ENCODE results near the gene SLX9. TPM values are rescaled to one million over a fixed set of nuclear protein-coding genes. Genes with fewer than 3 reads are reported as not detected.

Gene SLX9
- total RNA-seq, 4 donors from 2014 or later: 20.8 to 59.3 (median 27.6) TPM

DNA sequence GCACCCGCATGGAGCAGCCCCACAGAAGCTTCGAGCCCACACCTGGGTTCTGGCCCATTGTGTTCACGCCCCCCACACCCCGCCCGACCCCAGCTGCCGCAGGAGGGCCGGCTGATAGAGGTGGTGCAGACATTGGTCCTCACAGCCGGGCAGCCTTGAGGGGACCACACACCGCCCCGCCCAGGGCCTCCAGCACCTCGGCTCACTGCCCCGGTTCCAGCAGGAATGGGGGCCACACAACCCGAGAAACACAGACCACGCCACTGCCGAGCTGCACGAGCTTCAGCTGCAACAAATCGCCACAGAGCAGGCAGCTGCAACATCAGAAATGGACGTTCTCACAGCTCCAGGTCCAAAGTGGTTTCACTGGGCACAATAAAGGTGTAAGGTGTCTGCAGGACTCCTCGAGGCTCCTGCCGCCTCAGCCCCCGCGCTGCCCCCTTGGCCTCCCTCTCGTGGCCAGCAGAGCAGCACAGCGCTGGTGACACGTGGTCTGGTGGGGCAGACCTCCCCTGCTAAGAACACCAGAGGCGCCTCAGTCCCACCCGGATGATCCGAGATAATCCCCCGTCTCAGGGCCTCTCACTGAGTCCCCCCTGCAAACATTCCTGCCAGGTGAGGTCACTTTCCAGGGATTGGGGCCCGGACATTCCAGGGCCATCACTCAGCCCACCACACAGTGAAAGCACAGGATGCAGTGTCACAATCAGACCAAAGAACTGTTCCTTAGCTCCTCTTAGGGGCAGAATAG is 72.3 kb downstream of the SLX9 start:
- WGBS: 50% methylated on average over 13 of the region's 30 CpGs
- Histone ChIP-seq H3K4me3 (no peak overlapping the region), H3K27ac (replicated peaks in 1 of 4) (peak overlapping the region in 2 of 4 donors; percentile 6 to 16), H3K36me3 (no peaks in the 10 kb centered on the region), H3K27me3 (no peaks in the 10 kb centered on the region), H3K4me1 (peaks cover 17 to 34% (median 30%) of the 10 kb centered on the region in 4 donors), H3K9me3 (no peaks in the 10 kb centered on the region)
- intact Hi-C loops (cut with DNase I): no loop called here
- DNase-seq (ENCODE audit: extremely low spot score): no peak
- no peak for TF ChIP-seq POLR2A (IDR thresholded peaks at IDR 0.05; ENCODE audit: low read depth)
- TF ChIP-seq POLR2AphosphoS5 (IDR thresholded peaks at IDR 0.05): peak; percentile 19 to 69
- no peak for TF ChIP-seq EP300 (IDR thresholded peaks at IDR 0.05)
- TF ChIP-seq, protein P1, sequence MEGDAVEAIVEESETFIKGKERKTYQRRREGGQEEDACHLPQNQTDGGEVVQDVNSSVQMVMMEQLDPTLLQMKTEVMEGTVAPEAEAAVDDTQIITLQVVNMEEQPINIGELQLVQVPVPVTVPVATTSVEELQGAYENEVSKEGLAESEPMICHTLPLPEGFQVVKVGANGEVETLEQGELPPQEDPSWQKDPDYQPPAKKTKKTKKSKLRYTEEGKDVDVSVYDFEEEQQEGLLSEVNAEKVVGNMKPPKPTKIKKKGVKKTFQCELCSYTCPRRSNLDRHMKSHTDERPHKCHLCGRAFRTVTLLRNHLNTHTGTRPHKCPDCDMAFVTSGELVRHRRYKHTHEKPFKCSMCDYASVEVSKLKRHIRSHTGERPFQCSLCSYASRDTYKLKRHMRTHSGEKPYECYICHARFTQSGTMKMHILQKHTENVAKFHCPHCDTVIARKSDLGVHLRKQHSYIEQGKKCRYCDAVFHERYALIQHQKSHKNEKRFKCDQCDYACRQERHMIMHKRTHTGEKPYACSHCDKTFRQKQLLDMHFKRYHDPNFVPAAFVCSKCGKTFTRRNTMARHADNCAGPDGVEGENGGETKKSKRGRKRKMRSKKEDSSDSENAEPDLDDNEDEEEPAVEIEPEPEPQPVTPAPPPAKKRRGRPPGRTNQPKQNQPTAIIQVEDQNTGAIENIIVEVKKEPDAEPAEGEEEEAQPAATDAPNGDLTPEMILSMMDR (IDR thresholded peaks at IDR 0.05): no peak

DNA sequence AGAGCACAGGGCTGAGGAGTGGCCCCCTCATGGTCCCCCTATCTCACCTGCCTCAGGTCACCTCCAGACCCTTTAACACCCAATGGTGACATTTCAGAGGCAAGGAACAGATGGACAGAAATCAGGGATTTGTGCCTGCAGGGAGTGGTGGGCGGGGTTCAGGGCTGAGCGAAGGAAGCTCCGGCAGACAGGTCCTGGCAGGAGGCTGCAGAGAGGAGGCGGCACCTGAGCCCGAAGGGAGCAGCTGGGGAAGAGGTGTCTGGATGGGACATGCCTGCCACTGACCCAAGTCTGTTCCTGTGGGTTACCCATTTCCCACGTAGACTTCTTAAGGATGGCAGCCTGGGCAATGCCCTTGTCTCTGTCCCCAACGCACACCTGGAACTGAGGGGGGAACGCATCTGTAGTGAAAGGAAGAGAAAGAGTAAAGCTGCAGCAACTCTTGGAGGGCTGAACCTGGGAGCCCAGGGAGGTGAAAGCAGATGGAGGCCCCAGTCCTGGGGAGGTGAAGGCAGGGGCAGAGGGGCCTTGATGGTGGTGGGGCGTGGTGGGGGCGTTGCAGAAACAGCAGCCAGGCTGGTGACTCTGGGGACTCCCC is 72.9 kb downstream of the SLX9 start:
- intact Hi-C loops (cut with DNase I): no loop called here

DNA sequence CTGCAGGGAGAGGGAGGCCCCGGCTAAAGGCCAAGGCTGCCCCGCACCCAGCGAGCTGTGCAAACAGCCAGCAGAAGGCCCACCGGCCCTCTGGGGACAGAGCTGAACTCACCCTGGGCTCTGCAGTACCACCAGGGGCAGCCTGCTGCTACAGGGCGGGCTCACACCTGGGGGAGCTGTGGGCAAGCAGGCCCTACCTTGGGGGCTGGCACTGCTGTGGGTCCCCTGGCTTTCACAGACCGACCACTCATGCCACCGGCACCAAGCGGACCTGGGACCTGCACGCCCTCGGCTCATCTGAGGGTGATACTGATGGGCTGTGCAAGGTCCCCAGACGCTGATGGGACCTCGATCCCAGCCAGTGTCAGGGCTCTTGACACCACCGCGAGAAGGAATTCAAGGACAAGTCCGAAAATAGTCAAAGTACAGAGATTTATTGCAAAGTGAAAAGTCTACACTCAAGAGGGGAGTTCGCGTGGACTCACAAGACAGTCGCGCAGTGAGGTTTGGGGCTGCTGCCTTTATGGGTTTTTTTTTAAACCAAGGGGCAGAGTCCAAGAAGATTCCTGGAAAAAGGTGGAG is 73.5 kb downstream of the SLX9 start:
- intact Hi-C loops (cut with DNase I): no loop called here

More for the DNA sequence above, 72.9 kb downstream of the SLX9 start:
- no peak for DNase-seq (ENCODE audit: extremely low spot score)
- no peak overlapping the region for H3K4me3 ChIP-seq
- no peaks in the 10 kb centered on the region for H3K9me3 ChIP-seq
- no peaks in the 10 kb centered on the region for H3K36me3 ChIP-seq
- no peaks in the 10 kb centered on the region for H3K27me3 ChIP-seq
- TF ChIP-seq EP300 (IDR thresholded peaks at IDR 0.05): no peak
- TF ChIP-seq POLR2AphosphoS5 (IDR thresholded peaks at IDR 0.05): no peak
- TF ChIP-seq, protein P1 (IDR thresholded peaks at IDR 0.05): no peak
- no peak for TF ChIP-seq POLR2A (IDR thresholded peaks at IDR 0.05; ENCODE audit: low read depth)
- H3K4me1 ChIP-seq: peaks cover 19 to 41% (median 35%) of the 10 kb centered on the region in 4 donors
- H3K27ac ChIP-seq (replicated peaks in 1 of 4): peak overlapping the region in 3 of 4 donors; percentile 16 to 25 (median 20)
- WGBS: 80% methylated on average over 10 of the region's 10 CpGs

DNA sequence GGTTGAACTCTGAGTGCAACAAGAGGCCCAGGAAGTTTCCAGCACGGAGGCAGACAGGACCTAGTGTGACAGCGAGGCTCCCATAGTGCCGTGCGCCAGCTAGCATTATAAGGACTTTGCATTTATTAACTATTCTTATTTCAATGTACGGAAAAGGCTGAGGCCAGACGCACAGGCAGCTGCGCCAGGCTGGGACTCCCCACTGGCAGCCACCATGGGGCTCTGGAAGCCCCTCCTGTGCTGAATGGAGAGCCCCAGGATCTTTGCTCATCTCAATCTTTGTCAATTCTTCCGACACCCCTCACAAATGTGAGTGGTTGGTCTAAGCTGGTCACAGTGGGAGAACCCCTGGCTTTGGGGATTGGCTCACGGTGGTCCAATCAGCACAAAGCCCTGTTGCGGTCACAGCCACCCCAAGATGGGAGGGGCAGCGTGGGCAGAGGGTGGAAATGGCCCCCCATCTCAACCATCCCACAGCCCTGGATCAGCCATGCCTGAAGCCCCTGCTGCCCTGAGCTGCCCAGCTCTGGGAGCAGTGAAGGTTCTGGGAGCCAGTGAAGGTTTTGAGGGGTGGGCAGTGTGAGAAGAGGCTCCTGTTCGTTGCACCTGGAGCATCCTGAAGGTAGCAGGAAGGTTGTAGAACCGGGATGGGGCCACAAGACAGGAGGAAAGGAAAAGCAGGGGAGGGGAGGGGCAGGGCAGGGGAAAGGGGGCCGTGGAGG is 75.1 kb downstream of the SLX9 start:
- H3K4me1 ChIP-seq: peaks cover 26 to 60% (median 53%) of the 10 kb centered on the region in 4 donors
- intact Hi-C loops (cut with DNase I): no loop called here
- WGBS: 93% methylated on average over 14 of the region's 14 CpGs
- H3K36me3 ChIP-seq: no peaks in the 10 kb centered on the region
- no peak overlapping the region for H3K4me3 ChIP-seq
- H3K27ac ChIP-seq (replicated peaks in 1 of 4): no peak overlapping the region
- no peak for DNase-seq (ENCODE audit: extremely low spot score)
- peaks cover 0 to 3% (median 0%) of the 10 kb centered on the region in 4 donors for H3K27me3 ChIP-seq
- no peaks in the 10 kb centered on the region for H3K9me3 ChIP-seq
- TF ChIP-seq POLR2AphosphoS5 (IDR thresholded peaks at IDR 0.05) (no peak), POLR2A (IDR thresholded peaks at IDR 0.05; ENCODE audit: low read depth) (no peak)
- TF ChIP-seq, protein P1 (IDR thresholded peaks at IDR 0.05): no peak

More for the DNA sequence above, 73.5 kb downstream of the SLX9 start:
- Histone ChIP-seq H3K27ac (replicated peaks in 1 of 4) (peak overlapping the region in 2 of 4 donors; percentile 20 to 25), H3K36me3 (no peaks in the 10 kb centered on the region), H3K9me3 (no peaks in the 10 kb centered on the region), H3K4me1 (peaks cover 24 to 47% (median 41%) of the 10 kb centered on the region in 4 donors), H3K27me3 (no peaks in the 10 kb centered on the region), H3K4me3 (no peak overlapping the region)
- DNase-seq (ENCODE audit: extremely low spot score): no peak
- TF ChIP-seq POLR2AphosphoS5 (IDR thresholded peaks at IDR 0.05) (no peak), EP300 (IDR thresholded peaks at IDR 0.05) (no peak), POLR2A (IDR thresholded peaks at IDR 0.05; ENCODE audit: low read depth) (no peak)
- TF ChIP-seq, protein P1 (IDR thresholded peaks at IDR 0.05): no peak
- WGBS: 93% methylated on average over 19 of the region's 19 CpGs

Data from esophagus muscularis mucosa (tissue), 4 donors.